ENCODE measurements around the gene CRB2. TPM values are rescaled to one million over a fixed set of nuclear protein-coding genes. Genes with fewer than 3 reads are reported as not detected.

Gene CRB2
- total and polyA plus RNA-seq, 2 of the 13 experiments (the other 11 are each of a cell fraction or from before 2014, with no cell fraction given) = 0.01 to 0.29 TPM

DNA sequence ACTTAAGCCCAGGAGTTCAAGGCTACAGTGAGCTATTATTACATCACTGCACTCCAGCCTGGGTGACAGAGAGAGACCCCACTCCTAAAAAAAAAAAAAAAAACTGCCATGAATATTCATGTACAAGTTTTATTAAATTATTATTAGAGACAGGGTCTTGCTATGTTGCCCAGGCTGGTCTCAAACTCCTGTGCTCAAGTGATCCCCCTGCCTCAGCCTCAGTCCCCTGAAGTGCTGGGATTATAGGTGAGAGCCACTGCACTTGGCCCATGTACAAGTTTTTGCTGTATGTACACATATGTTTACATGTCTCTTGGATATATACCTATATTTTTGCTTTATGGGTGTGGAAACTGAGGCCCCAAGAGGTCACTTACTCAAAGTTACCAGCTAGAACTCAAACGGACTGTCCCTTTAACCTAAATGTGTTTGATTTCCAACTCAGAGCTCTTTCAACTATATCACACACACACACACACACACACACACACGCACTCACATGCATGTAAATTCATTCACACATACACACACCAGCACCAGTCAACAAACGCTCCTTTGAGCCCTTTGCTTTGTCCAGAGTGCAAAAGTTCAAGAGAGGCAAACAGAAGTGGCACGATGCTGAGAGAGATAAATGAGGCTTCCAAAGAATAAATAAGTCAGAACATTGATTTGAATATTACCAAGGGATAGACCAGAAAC, 45.3 kb upstream of the CRB2 start (continued):
- TF ChIP-seq SOX6 (IDR thresholded peaks at IDR 0.05) (no peak), SOX6 (CRISPR knock-in tag; IDR thresholded peaks at IDR 0.05) (peak; percentile 85), DPF2 (CRISPR knock-in tag; IDR thresholded peaks at IDR 0.05; ENCODE audit: borderline replicate concordance, low read depth) (peak; percentile 29; the same call in 1 of the 2 replicates), NONO (IDR thresholded peaks at IDR 0.05) (no peak), NONO (CRISPR knock-in tag; conservative IDR thresholded peaks at IDR 0.05) (0 out of 2 replicates have a peak, but pooled peaks have one; percentile 33), REPIN1 (CRISPR knock-in tag; IDR thresholded peaks at IDR 0.05; ENCODE audit: borderline replicate concordance, low read depth) (0 out of 2 replicates have a peak, but pooled peaks have one; percentile 28), CEBPB (IDR thresholded peaks at IDR 0.05; ENCODE audit: borderline replicate concordance, low read depth, low read length) (no peak), ZMYM2 (CRISPR knock-in tag; IDR thresholded peaks at IDR 0.05) (no peak), TARDBP (CRISPR knock-in tag; IDR thresholded peaks at IDR 0.05) (no peak), ZSCAN31 (CRISPR knock-in tag; IDR thresholded peaks at IDR 0.05; ENCODE audit: low read depth) (no peak), JUN (CRISPR knock-in tag; IDR thresholded peaks at IDR 0.05) (no peak), ZKSCAN5 (CRISPR knock-in tag; IDR thresholded peaks at IDR 0.05) (no peak), HDAC1 (CRISPR knock-in tag; IDR thresholded peaks at IDR 0.05) (peak; percentile 57; the same call in 1 of the 2 replicates), BHLHE40 (IDR thresholded peaks at IDR 0.05; ENCODE audit: low read length) (peak; percentile 75), CBX1 (IDR thresholded peaks at IDR 0.05; ENCODE audit: low read depth) (no peak), AKAP8 (CRISPR knock-in tag; IDR thresholded peaks at IDR 0.05) (no peak), RFX5 (IDR thresholded peaks at IDR 0.05; ENCODE audit: low read depth, low read length) (no peak), ZNF709 (CRISPR knock-in tag; IDR thresholded peaks at IDR 0.05) (no peak), TBX3 (IDR thresholded peaks at IDR 0.05; ENCODE audit: borderline replicate concordance) (peak; percentile 87)
- TF ChIP-seq, protein P1, sequence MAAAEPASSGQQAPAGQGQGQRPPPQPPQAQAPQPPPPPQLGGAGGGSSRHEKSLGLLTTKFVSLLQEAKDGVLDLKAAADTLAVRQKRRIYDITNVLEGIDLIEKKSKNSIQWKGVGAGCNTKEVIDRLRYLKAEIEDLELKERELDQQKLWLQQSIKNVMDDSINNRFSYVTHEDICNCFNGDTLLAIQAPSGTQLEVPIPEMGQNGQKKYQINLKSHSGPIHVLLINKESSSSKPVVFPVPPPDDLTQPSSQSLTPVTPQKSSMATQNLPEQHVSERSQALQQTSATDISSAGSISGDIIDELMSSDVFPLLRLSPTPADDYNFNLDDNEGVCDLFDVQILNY (CRISPR knock-in tag; conservative IDR thresholded peaks at IDR 0.05) = no peak
- TF ChIP-seq, protein P2, sequence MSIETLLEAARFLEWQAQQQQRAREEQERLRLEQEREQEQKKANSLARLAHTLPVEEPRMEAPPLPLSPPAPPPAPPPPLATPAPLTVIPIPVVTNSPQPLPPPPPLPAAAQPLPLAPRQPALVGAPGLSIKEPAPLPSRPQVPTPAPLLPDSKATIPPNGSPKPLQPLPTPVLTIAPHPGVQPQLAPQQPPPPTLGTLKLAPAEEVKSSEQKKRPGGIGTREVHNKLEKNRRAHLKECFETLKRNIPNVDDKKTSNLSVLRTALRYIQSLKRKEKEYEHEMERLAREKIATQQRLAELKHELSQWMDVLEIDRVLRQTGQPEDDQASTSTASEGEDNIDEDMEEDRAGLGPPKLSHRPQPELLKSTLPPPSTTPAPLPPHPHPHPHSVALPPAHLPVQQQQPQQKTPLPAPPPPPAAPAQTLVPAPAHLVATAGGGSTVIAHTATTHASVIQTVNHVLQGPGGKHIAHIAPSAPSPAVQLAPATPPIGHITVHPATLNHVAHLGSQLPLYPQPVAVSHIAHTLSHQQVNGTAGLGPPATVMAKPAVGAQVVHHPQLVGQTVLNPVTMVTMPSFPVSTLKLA (IDR thresholded peaks at IDR 0.05) = no peak
- TF ChIP-seq, protein P3, sequence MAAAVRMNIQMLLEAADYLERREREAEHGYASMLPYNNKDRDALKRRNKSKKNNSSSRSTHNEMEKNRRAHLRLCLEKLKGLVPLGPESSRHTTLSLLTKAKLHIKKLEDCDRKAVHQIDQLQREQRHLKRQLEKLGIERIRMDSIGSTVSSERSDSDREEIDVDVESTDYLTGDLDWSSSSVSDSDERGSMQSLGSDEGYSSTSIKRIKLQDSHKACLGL (CRISPR knock-in tag; IDR thresholded peaks at IDR 0.05) = no peak
- TF ChIP-seq, protein P4, sequence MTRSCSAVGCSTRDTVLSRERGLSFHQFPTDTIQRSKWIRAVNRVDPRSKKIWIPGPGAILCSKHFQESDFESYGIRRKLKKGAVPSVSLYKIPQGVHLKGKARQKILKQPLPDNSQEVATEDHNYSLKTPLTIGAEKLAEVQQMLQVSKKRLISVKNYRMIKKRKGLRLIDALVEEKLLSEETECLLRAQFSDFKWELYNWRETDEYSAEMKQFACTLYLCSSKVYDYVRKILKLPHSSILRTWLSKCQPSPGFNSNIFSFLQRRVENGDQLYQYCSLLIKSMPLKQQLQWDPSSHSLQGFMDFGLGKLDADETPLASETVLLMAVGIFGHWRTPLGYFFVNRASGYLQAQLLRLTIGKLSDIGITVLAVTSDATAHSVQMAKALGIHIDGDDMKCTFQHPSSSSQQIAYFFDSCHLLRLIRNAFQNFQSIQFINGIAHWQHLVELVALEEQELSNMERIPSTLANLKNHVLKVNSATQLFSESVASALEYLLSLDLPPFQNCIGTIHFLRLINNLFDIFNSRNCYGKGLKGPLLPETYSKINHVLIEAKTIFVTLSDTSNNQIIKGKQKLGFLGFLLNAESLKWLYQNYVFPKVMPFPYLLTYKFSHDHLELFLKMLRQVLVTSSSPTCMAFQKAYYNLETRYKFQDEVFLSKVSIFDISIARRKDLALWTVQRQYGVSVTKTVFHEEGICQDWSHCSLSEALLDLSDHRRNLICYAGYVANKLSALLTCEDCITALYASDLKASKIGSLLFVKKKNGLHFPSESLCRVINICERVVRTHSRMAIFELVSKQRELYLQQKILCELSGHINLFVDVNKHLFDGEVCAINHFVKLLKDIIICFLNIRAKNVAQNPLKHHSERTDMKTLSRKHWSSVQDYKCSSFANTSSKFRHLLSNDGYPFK (CRISPR knock-in tag; IDR thresholded peaks at IDR 0.05; ENCODE audit: borderline replicate concordance) = no peak
- TF ChIP-seq, protein P5, sequence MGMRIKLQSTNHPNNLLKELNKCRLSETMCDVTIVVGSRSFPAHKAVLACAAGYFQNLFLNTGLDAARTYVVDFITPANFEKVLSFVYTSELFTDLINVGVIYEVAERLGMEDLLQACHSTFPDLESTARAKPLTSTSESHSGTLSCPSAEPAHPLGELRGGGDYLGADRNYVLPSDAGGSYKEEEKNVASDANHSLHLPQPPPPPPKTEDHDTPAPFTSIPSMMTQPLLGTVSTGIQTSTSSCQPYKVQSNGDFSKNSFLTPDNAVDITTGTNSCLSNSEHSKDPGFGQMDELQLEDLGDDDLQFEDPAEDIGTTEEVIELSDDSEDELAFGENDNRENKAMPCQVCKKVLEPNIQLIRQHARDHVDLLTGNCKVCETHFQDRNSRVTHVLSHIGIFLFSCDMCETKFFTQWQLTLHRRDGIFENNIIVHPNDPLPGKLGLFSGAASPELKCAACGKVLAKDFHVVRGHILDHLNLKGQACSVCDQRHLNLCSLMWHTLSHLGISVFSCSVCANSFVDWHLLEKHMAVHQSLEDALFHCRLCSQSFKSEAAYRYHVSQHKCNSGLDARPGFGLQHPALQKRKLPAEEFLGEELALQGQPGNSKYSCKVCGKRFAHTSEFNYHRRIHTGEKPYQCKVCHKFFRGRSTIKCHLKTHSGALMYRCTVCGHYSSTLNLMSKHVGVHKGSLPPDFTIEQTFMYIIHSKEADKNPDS (CRISPR knock-in tag; IDR thresholded peaks at IDR 0.05) = no peak
